GM19193 (cell line): Measurements from ENCODE around the gene TSHZ2.

Source experiments
- POLR2A ChIP-seq: IDR thresholded peaks from 4 replicates; pipeline ENCODE4 v1.6.1; 2011; ENCODE audit not compliant: insufficient read depth, insufficient read length; ENCODE audit errors: extremely low read depth

TSHZ2 gene

DNA sequence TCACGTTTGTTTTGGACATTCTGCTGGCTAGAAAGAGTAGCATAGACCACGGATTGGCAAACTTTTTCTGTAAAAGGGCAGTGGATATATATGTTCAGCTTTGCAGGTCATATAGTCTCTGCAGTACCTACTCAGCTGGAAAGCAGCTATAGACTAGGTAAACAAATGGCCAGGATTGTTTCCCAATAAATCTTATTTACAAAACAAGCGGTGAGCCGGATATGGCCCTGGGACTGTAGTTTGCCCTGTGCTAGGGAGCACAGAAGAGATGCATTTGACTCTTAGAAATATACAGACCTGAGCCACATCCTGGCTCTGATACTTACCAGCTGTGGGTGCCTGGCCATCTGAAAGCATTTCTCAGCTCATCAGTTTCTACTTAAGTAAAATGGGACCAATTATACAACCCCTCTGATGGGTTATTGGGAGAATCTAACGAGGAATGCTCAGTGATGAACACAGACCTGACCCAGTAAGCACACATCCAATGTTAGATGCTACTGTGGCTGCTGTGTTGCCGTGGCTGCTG is 120.7 kb downstream of the TSHZ2 start:
- TF ChIP-seq POLR2A = no peak

DNA sequence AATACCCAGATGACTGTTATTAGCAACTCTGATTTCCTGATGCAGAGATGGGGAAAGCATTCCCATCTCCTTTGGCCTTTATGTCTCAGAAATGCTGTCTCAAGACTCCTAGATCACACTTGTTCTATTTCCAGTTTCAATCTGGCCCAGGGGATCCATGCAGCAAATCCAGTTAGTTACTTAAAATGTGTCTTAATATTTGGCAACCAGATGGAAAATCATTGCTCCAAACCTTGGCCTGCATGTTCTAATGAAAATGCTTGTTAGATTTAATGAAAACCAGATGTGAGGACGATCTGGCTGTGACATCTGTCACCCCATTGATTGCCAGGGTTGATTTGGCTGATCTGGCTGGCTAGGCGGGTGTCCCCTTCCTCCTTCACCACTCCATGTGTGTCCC is 125.2 kb downstream of the TSHZ2 start:
- no peak for TF ChIP-seq POLR2A

DNA sequence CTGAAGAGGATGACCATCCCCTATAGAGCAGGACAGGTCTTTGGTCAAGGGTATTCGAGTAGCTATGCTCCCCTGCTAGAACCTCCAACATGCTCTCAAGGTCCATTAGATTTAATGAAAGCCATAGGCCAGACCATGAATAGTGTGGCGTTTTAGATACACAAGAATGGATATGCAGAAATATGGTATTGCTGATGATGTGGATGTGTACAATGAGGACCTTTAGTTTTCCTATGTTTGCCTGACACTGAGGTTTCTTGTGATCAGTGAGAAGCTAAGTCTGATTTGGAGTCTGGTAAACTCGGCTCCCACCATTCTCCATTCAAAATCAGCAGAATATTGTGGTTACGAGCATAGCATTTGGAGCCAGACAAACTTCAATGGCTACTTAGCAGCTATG is 125.6 kb downstream of the TSHZ2 start:
- no peak for TF ChIP-seq POLR2A

DNA sequence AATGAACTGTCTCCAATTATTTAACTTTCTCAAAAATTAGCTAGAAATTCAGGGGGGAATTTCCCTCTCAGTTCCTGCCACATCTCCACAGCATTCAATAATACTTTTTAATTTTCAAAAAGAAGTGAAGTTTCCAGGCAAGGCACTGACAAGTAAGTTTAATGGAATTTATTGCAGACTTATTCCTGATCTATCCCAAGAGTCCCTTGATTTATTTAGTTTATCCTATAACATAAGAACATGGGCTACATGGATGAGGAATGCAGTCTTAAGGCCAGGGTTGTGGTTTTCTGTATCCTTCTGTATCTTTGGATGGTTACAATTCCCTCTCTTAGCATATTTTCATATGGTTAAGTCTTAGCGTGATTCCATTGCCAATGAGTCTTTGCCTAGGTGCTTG is 126.5 kb downstream of the TSHZ2 start:
- no peak for TF ChIP-seq POLR2A

DNA sequence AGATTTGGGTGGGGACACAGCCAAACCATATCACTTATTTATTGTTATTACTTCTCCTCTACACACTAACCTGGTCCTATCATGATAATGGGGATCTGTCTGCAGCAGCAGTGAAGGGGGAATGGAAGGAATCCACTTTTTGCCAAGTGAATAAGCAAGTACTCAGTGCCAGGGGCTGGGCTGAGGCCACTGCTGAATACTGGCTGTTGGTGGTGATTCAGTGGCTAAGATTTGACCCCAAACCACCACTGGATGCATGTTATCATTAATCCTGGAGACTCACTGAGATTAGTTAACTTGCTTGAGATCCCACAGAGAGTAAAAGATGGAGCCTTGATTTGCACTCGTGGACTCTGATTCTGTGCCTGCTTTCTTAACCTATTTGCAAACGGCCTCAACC is 127.7 kb downstream of the TSHZ2 start:
- TF ChIP-seq POLR2A = no peak

DNA sequence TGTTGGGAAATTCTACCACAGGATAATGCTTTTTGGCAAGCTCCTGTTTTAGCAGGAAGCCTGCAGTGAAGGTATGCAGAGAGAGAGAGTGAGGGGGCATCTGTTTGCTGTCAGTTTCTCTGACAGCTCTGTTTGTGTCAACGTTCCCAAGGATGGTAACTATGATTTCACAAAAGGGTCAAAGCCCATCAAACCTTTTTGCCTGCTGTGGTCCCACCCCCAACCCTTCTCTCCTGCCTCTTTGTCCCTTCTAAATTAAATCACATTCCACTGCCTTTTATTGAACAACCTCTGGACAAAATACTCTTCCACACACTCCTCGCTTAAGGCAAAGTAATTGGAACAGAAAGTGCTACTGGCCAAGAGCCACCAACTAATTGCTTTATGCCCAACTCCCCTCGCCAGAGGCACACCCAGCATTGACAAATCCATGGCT is 128.3 kb downstream of the TSHZ2 start:
- TF ChIP-seq POLR2A = no peak

DNA sequence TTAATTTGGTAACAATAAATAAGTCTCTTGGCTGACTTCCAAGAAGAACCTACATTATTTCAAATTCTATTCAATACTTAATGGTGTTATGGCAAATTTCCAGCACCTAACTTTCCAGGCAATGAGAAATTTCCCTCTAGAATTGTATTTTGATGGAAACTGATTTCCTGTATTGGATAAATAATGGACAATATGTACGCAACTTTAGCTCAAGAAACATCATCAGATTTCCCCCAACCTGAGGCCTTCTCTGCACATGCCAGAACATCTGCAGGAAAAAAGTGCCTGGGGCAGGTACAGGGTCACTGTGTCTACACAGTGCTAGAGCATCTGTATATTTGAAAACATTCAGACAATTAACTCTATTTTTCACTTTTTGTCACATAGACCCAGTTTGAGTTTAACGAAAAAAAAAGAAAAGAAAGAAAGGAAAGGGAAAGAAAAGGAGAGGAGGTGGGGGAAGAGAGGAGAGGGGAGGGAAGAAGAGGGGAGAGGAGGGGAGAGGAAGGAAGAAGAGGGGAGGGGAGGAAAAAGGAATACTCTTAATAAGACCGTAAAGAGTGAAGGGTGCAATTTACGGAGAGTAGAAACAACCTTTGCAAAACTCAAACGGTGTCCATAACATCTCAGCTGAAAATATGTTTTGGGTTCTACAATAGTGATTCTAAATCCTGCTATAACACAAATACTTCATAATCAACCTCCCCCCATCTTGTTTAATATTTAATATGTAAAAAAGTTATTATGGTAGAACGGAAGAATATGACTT is 130.0 kb downstream of the TSHZ2 start:
- TF ChIP-seq POLR2A = no peak

DNA sequence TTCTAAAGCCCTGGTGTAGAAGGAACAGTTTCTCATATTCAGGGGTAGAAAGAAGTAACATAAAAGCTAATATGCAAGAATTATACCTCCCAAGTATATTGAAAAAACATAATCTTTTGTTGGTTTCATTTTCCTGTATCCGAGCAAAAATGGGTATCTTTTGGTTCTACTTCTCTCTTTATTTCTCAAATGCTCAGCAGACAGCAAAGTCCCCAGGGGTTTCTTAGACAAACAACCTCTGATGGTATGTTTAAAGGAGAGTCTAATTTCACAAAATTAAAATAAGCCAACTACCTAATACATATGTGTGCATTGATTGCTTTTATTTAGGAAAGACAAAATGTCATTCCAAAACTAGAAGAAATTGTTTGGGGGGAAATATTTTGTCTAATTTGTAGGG is 131.0 kb downstream of the TSHZ2 start:
- TF ChIP-seq POLR2A = no peak

DNA sequence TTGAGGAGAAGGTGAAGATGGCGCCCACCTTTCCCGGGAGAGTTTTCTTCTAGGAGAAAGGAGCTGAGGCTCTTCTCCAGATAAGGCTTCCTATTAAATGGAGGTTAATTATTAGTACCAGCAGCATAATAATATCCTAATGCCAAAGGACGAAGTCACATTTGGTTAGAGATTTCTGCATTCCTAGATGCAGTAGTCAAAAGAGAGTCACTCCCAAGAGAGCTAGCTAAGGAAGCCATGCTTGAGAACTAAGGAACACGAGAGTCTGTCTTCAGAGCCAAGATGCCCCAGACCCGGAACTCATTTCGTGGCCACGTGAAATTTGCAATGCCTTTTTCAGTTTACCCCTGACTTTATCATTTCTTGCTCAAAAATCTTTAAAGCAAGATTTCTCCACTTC is 132.7 kb downstream of the TSHZ2 start:
- no peak for TF ChIP-seq POLR2A

DNA sequence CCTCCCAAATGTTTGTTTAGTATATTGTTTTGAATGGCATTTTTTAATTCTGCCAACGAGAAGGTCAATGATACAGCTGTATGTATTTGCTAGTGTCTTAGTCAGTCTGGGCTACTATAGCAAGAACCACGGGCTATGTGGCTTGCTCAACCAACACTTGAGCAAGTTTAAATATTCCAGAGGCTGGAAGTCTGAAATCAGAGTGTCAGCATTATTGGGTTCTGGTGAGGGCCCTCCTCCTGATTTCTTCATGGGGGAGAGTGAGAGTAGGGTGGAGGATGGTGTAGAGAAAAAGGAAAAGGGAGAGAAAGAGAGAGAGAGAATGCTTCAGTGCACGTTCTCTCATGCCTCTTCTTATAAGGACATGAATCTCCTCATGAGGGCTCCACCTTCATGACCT is 144.6 kb downstream of the TSHZ2 start:
- no peak for TF ChIP-seq POLR2A

DNA sequence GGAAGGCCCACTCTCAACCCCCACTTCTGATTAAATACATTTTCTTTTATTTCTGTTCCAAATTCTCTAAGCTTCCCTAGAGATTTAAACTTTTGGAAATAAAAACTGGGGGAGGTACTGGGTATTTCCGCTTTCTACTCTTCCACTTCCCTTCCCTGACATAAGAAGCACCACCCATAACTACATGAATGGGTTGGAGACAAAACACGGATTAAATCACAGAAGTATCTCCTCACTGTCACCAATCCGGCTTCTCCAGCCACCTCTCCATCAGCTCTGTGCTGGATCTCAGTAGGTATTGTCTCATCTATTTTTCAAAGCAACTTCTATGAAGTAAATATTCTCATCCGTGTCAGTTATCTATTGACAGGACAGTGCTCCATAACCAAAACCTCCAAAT is 150.7 kb downstream of the TSHZ2 start:
- no peak for TF ChIP-seq POLR2A

DNA sequence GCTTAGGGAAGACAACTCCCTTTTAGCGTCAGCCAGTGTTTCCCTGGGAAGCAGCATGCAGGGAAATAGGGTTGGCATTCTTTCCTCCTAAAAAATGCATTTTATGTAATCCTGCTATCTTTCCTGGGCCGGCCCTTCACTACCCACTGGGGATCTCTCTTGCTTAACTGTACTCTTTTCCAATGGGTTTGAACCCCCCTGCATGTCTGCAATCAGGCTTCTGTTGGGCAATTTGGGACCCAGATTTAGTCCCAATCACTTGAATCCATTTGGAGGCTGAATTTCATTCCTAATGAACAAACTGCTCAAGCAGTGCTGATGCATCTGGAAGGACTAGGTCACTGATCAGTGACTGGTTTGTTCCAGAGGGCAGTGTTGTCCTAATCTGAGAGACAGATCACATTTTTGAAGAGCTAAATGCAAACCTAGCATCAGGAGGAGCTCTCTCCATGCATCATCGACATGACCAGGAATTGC is 152.0 kb downstream of the TSHZ2 start:
- no peak for TF ChIP-seq POLR2A

DNA sequence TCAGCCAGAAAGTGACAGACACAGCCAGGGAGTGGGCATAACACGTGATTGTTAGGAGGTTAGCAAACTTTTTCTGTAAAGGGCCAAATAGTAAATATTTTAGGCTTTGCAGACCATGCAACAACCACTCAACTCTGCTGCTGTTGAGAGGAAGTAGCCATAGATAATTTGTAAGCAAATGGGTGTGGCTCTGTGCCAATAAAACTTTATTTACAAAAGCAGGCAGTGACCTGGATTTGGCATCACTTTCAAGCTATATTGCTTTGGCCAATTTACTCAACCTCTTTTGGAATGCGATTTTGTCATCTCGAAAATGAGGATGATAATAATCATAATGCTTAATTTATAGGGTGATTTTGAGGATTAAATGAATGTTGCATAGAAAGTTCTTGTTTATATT is 152.6 kb downstream of the TSHZ2 start:
- no peak for TF ChIP-seq POLR2A

DNA sequence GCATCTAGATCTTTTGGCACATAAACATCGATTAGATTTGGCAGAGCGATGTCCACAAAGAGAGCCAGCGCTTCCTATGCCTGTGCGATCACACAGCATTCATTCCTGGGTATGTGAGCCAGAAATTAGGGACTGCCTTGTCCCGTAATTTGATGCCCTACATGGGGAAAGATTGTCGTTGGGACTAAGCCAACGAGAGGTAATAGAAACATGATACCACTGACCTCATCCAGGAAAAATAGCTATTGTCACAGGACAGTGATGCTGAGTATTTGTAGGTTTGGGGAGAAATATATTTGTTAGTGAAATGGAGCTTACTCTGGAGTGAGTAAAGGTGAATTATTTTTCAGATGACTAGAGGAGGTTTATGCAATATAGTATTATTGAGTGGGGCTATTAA is 154.0 kb downstream of the TSHZ2 start:
- TF ChIP-seq POLR2A = no peak

DNA sequence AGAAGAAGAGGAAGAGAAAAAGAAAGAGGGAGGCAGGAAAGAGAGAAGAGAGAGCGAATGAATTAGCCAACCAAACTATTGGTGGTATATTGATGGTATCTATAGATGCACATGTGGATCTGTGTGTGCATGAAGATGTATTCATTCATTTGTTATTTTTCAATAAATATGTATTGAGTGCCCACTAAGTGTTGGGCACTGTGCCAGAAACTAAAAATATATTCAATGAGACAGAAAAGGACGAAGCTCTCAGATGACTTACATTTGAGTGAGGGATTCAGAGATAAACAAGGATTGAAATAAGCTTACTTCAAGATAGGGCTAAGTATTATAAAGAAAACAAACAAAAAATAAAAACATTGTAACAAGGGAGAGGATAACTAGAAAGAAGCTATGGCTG is 154.9 kb downstream of the TSHZ2 start:
- TF ChIP-seq POLR2A = no peak

DNA sequence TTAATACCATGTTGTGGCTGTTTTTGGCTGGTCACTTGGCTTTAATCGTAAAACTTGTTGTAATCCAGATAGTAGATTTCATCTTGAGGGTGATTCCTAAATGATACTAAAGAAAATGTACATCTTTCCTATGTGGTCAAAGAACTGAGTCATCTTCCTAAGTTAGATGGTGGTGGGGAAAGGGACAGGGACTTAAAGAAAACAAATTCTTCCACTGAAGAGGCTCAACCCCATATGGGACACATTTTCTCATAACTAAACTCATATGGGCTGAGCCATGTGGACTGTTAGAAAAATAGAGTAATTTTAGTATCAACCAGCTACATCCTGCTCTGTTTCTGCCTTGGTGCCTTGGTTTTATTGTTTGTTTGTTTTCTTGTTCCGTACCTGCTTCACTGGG is 155.8 kb downstream of the TSHZ2 start:
- TF ChIP-seq POLR2A = no peak
